AG04449 (cell line): Measurements from ENCODE around the gene TRABD2B.

Experiments used
- CTCF ChIA-PET: fragments of 350-600 bp; formaldehyde crosslinking; extraction: SDS; loops from one replicate; lab custom pipeline; 2021; ENCODE audit warnings: antibody characterized with exemption; lab: Yijun Ruan, JAX
- POLR2A ChIA-PET: fragments of 400-600, 350-600 bp; formaldehyde crosslinking; extraction: SDS; loops from one replicate; lab custom pipeline; 2020; ENCODE audit warnings: antibody characterized with exemption, inconsistent platforms; lab: Yijun Ruan, JAX
- DNase-seq: peaks from one replicate; pipeline ENCODE4 v3.0.0-alpha.2; 2010; ENCODE audit warnings: low read depth, low spot score
- H3K4me3 ChIP-seq: 2 replicates; pipeline ENCODE4 v1.5.1; 2011; ENCODE audit warnings: low read depth, mild to moderate bottlenecking, control low read depth, low read length
- CTCF ChIP-seq: IDR thresholded peaks from one replicate; pipeline ENCODE4 v1.5.1; 2011; ENCODE audit warnings: mild to moderate bottlenecking, moderate library complexity, low read length, control low read depth, inconsistent platforms; ENCODE audit not compliant: insufficient read depth; ENCODE audit errors: missing control alignments

TRABD2B gene

GRCh38 chr1:47774986-47775834 is 222.0 kb downstream of the TRABD2B start:
- CTCF ChIA-PET = no interaction called here
- no peak for TF ChIP-seq CTCF
- DNase-seq = no peak
- POLR2A ChIA-PET = no interaction called here
- H3K4me3 ChIP-seq = no peak overlapping the region

GRCh38 chr1:47772960-47773682 is 224.1 kb downstream of the TRABD2B start:
- DNase-seq = no peak
- ChIA-PET POLR2A (no interaction called here), CTCF (no interaction called here)
- TF ChIP-seq CTCF = no peak
- no peak overlapping the region for H3K4me3 ChIP-seq

GRCh38 chr1:47772281-47772680 is 224.9 kb downstream of the TRABD2B start:
- DNase-seq = no peak
- TF ChIP-seq CTCF = no peak
- POLR2A ChIA-PET = no interaction called here
- CTCF ChIA-PET = no interaction called here
- H3K4me3 ChIP-seq = no peak overlapping the region

GRCh38 chr1:47771751-47772150 is 225.4 kb downstream of the TRABD2B start:
- no peak for DNase-seq

GRCh38 chr1:47769983-47770382 is 227.2 kb downstream of the TRABD2B start:
- TF ChIP-seq CTCF = no peak
- CTCF ChIA-PET = no interaction called here
- POLR2A ChIA-PET = no interaction called here
- DNase-seq = no peak
- H3K4me3 ChIP-seq = no peak overlapping the region

More at GRCh38 chr1:47771751-47772150, 225.4 kb downstream of the TRABD2B start:
- TF ChIP-seq CTCF = no peak
- no peak overlapping the region for H3K4me3 ChIP-seq
- ChIA-PET POLR2A (no interaction called here), CTCF (no interaction called here)

GRCh38 chr1:47769295-47769694 is 227.9 kb downstream of the TRABD2B start:
- ChIA-PET POLR2A (no interaction called here), CTCF (no interaction called here)

More at GRCh38 chr1:47769295-47769694, 227.9 kb downstream of the TRABD2B start:
- H3K4me3 ChIP-seq = no peak overlapping the region
- no peak for TF ChIP-seq CTCF
- DNase-seq = no peak
